GM12878 (cell line): ENCODE measurements around the gene PHLDB1. TPM values are rescaled to one million over a fixed set of nuclear protein-coding genes. Genes with fewer than 3 reads are reported as not detected.

Experiments
- ATAC-seq: fragments of 200-7000 bp; cut with Tn5 transposase; 3 replicates; pipeline ENCODE4 v1.9.1; 2020; ENCODE audit warnings: mild to moderate bottlenecking, moderate library complexity
- BruUV-seq: library from RNA; stranded (reverse); fragments of 400-500 nt; replicated peaks from 2 replicates; lab custom pipeline; 2021; lab: Mats Ljungman, UMichigan
- CTCF ChIA-PET: fragments of 300-600 bp; sonication (Branson Sonifier 250); formaldehyde crosslinking; extraction: SDS; loops from one replicate; lab custom pipeline; 2021; ENCODE audit warnings: inconsistent platforms; lab: Yijun Ruan, JAX
- POLR2A ChIA-PET: fragments of 350-600 bp; formaldehyde crosslinking; extraction: SDS; loops from one replicate; lab custom pipeline; 2021; ENCODE audit warnings: inconsistent platforms; lab: Charles Lee
- RAD21 ChIA-PET: fragments of 300-600 bp; sonication (Branson Sonifier 250); formaldehyde crosslinking; loops from one replicate; lab custom pipeline; 2023; ENCODE audit warnings: antibody characterized with exemption; ENCODE audit not compliant: unreplicated experiment; lab: Charles Lee
- SMC1A ChIA-PET: fragments of 300-600 bp; sonication (Branson Sonifier 250); formaldehyde crosslinking; loops from one replicate; lab custom pipeline; 2023; ENCODE audit not compliant: unreplicated experiment, uncharacterized antibody; lab: Charles Lee
- DNase-seq: peaks from one replicate; pipeline ENCODE4 v3.0.0-alpha.2; 2011; ENCODE audit warnings: low read depth, low spot score
- FAIRE-seq: peaks from 3 replicates; lab custom pipeline; 2011; peaks lifted over from hg19 to GRCh38; lab: Jason Lieb, UNC
- H2AFZ ChIP-seq: 2 replicates; pipeline ENCODE4 v1.6.0; 2011; ENCODE audit warnings: low read depth, low read length, control low read depth; ENCODE audit not compliant: control insufficient read depth
- H3K27ac ChIP-seq: 2 replicates; pipeline ENCODE4 v1.5.1; 2011; ENCODE audit warnings: control low read depth; ENCODE audit not compliant: control insufficient read depth, insufficient read depth
- H3K27me3 ChIP-seq, 2 experiments: replicated peaks in 1 of 2; 2 replicates each; pipeline versions ENCODE4 v1.6.0 to v1.6.1; 2011; ENCODE audit warnings: low read length in 1 of 2; ENCODE audit not compliant: control insufficient read depth in 2 of 2, insufficient read depth in 2 of 2
- H3K36me3 ChIP-seq, 2 experiments: 2 replicates each; pipeline ENCODE4 v1.5.1; 2011; ENCODE audit warnings: low read length in 1 of 2; ENCODE audit not compliant: control insufficient read depth in 2 of 2, insufficient read depth in 2 of 2
- H3K4me1 ChIP-seq: 2 replicates; pipeline ENCODE4 v1.6.1; 2011; ENCODE audit warnings: mild to moderate bottlenecking, low read length, moderate library complexity, mixed read lengths; ENCODE audit not compliant: control insufficient read depth, insufficient read depth
- H3K4me2 ChIP-seq: 2 replicates; pipeline ENCODE4 v1.6.0; 2011; ENCODE audit warnings: control low read depth; ENCODE audit not compliant: control insufficient read depth, insufficient read depth
- H3K4me3 ChIP-seq: fragments of 200-600 bp; sonication (generic); 2 replicates; pipeline ENCODE4 v1.5.1; 2016
- H3K79me2 ChIP-seq: 2 replicates; pipeline ENCODE4 v1.6.0; 2011; ENCODE audit warnings: low read length; ENCODE audit not compliant: control insufficient read depth, insufficient read depth
- H3K9ac ChIP-seq: 2 replicates; pipeline ENCODE4 v1.8.0; 2011; ENCODE audit warnings: low read length, control low read depth, mixed read lengths; ENCODE audit not compliant: control insufficient read depth, insufficient read depth
- H3K9me3 ChIP-seq: replicated peaks from 3 replicates; pipeline ENCODE4 v1.5.1; 2011; ENCODE audit warnings: mild to moderate bottlenecking, low read length; ENCODE audit not compliant: control insufficient read depth, insufficient read depth
- H4K20me1 ChIP-seq: 2 replicates; pipeline ENCODE4 v1.6.0; 2011; ENCODE audit not compliant: control insufficient read depth, insufficient read depth
- BCL11A ChIP-seq: IDR thresholded peaks from 2 replicates; pipeline ENCODE4 v1.6.1; 2011; ENCODE audit warnings: low read depth, low read length
- HCFC1 ChIP-seq: fragments of 150-350 bp; IDR thresholded peaks from 2 replicates; pipeline ENCODE4 v1.6.1; 2014; ENCODE audit warnings: low read length
- MEF2B ChIP-seq: fragments of 450-650 bp; IDR thresholded peaks from 2 replicates; pipeline ENCODE4 v1.6.1; 2018; ENCODE audit warnings: mild to moderate bottlenecking, moderate library complexity; ENCODE audit not compliant: partially characterized antibody, poor library complexity, severe bottlenecking
- MTA2 ChIP-seq: fragments of 450-650 bp; IDR thresholded peaks from 2 replicates; pipeline ENCODE4 v1.6.1; 2016; ENCODE audit warnings: low read depth, mild to moderate bottlenecking, moderate library complexity
- NR2C1 ChIP-seq: fragments of 450-650 bp; IDR thresholded peaks from 2 replicates; pipeline ENCODE4 v1.6.1; 2017; ENCODE audit warnings: antibody characterized with exemption, mild to moderate bottlenecking, moderate library complexity
- RELA ChIP-seq: fragments of 450-650 bp; IDR thresholded peaks from 2 replicates; pipeline ENCODE4 v1.8.0; 2014; ENCODE audit warnings: borderline replicate concordance; ENCODE audit not compliant: partially characterized antibody
- SRF ChIP-seq, 2 experiments: IDR thresholded peaks; 2 replicates each; pipeline ENCODE4 v1.6.1; 2011; ENCODE audit warnings: low read depth in 2 of 2, low read length in 2 of 2, mild to moderate bottlenecking in 1 of 2, moderate library complexity in 1 of 2
- TCF7 ChIP-seq: IDR thresholded peaks from 2 replicates; pipeline ENCODE4 v1.6.1; 2014; ENCODE audit warnings: antibody characterized with exemption, borderline replicate concordance
- ZBED1 ChIP-seq: IDR thresholded peaks from 2 replicates; pipeline ENCODE4 v1.6.1; 2016; ENCODE audit warnings: borderline replicate concordance
- WGBS: methylation state at CpG from one replicate; pipeline ENCODE4 v1.1.6; 2016; ENCODE audit warnings: low lambda C conversion rate; ENCODE audit not compliant: insufficient replicate concordance, insufficient coverage; ENCODE audit errors: missing lambda C conversion rate; 5-methylcytosine and 5-hydroxymethylcytosine counted together
- in situ Hi-C: fragments of 300-500 bp; cut with MboI; formaldehyde crosslinking; loops from 9 replicates; pipeline ENCODE4 v1.14.3; 2018; ENCODE audit warnings: mixed read lengths
- intact Hi-C: fragments of 100-400 bp; cut with micrococcal nuclease; formaldehyde crosslinking; loops from one replicate; pipeline ENCODE4 v1.14.2; 2022; ENCODE audit not compliant: unreplicated experiment
- polyA plus RNA-seq, 11 experiments: library from polyadenylated mRNA; depleted of rRNA in 4 of 11; unstranded in 6 of 11; stranded (reverse) in 5 of 11; fragments of >200 nt; fragmentation: Nextera tagmentation in 4 of 11; fragmentation: Illumina TruSeq in 1 of 11; extraction: Ambion mirVana in 4 of 11; extraction: Trizol in 1 of 11; gene quantifications; 1 replicate in 1 of 11; 2 replicates in 10 of 11; pipeline versions ENCODE4 v1.2.1 to v1.2.3, GENCODE V29; 2011 to 2016; ENCODE audit warnings: inconsistent platforms in 2 of 11, missing spikeins in 2 of 11, low read depth in 1 of 11
- total RNA-seq, 4 experiments: library from RNA; depleted of rRNA in 3 of 4; stranded (reverse); fragments of >200 nt in 3 of 4; fragmentation: Illumina TruSeq in 1 of 4; extraction: Trizol in 1 of 4; gene quantifications; 2 replicates each; pipeline versions ENCODE4 v1.2.1 to v1.2.3, GENCODE V29; 2013 to 2021
- TF ChIP-seq, protein P1 (sequence below): fragments of 450-650 bp; IDR thresholded peaks from 2 replicates; pipeline ENCODE4 v1.6.1; 2016; ENCODE audit warnings: mild to moderate bottlenecking
- TF ChIP-seq, protein P2 (sequence below): fragments of 450-650 bp; IDR thresholded peaks from 2 replicates; pipeline ENCODE4 v1.6.1; 2018; ENCODE audit warnings: borderline replicate concordance, mild to moderate bottlenecking; ENCODE audit not compliant: partially characterized antibody
- TF ChIP-seq, protein P3 (sequence below): IDR thresholded peaks from 2 replicates; pipeline ENCODE4 v1.6.1; 2012; ENCODE audit warnings: low read depth, low read length, improper control_type of control experiment
- TF ChIP-seq, protein P4 (sequence below): fragments of 450-650 bp; IDR thresholded peaks from 2 replicates; pipeline ENCODE4 v1.6.1; 2017; ENCODE audit warnings: mild to moderate bottlenecking, moderate library complexity

PHLDB1 gene
- total and polyA plus RNA-seq, 10 of the 15 experiments (the other 5 are each of a cell fraction or from before 2014, with no cell fraction given), result 0.03 to 0.26 (median 0.18) TPM; not detected in 4

DNA sequence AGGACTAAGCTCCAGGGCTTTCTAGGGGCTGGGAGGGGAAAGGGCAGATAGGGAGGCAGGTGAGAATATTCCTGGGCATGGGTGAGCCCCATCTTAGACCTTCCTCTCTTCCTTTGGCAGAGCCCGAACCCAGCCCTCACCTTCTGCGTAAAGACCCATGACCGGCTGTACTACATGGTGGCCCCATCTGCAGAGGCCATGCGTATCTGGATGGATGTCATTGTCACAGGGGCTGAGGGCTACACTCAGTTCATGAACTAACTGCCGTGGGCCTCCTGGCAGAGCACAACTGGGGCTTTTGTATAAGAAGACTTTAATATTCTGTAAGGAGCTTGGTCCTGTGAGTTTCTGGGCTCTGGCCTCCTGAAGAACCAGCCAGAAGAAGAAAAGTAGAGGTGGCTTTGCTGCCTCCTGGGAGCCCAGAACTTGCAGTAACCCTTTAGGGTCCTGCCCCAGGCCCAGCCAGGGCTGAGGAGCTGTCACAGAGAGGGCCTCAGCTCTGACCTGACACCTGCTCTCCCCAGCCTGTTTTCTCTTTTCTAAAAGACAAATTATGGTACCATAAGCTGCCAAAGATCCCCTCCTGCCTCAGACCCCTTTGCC, 49.2 kb downstream of the PHLDB1 start:
- in situ Hi-C loops (no loop called here), intact Hi-C loops (no loop called here)
- Histone ChIP-seq H3K27me3 (peaks cover 3 to 5% of the 10 kb centered on the region in 2 experiments; a peak in 3 of 4 replicates), H4K20me1 (no peaks in the 10 kb centered on the region), H3K79me2 (no peaks in the 10 kb centered on the region), H3K4me1 (no peaks in the 10 kb centered on the region), H3K4me3 (no peak overlapping the region), H3K9ac (no peak overlapping the region), H3K4me2 (no peak overlapping the region), H2AFZ (no peak overlapping the region), H3K9me3 (no peaks in the 10 kb centered on the region), H3K36me3 (no peaks in the 10 kb centered on the region), H3K27ac (no peak overlapping the region)
- RAD21 ChIA-PET, result no interaction called here
- WGBS, result 43% methylated on average over 5 of the region's 5 CpGs
- POLR2A ChIA-PET, result interaction anchor here (0.5 kb wide), 1 partner anchor 58 kb away, joined by 3 read pairs; no protein-coding TSS in a partner anchor
- DNase-seq (no peak), FAIRE-seq (no peak), ATAC-seq (no peak)
- SMC1A ChIA-PET, result no interaction called here
- BruUV-seq, result no TSS peak
- CTCF ChIA-PET, result no interaction called here
- TF ChIP-seq SRF (IDR thresholded peaks at IDR 0.05; ENCODE audit: low read depth in 2 of 2, low read length in 2 of 2), result no peak
- TF ChIP-seq, protein P1, sequence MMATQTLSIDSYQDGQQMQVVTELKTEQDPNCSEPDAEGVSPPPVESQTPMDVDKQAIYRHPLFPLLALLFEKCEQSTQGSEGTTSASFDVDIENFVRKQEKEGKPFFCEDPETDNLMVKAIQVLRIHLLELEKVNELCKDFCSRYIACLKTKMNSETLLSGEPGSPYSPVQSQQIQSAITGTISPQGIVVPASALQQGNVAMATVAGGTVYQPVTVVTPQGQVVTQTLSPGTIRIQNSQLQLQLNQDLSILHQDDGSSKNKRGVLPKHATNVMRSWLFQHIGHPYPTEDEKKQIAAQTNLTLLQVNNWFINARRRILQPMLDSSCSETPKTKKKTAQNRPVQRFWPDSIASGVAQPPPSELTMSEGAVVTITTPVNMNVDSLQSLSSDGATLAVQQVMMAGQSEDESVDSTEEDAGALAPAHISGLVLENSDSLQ, result no peak
- TF ChIP-seq ZBED1, result no peak
- TF ChIP-seq MEF2B, result no peak
- TF ChIP-seq TCF7, result no peak
- TF ChIP-seq, protein P2, sequence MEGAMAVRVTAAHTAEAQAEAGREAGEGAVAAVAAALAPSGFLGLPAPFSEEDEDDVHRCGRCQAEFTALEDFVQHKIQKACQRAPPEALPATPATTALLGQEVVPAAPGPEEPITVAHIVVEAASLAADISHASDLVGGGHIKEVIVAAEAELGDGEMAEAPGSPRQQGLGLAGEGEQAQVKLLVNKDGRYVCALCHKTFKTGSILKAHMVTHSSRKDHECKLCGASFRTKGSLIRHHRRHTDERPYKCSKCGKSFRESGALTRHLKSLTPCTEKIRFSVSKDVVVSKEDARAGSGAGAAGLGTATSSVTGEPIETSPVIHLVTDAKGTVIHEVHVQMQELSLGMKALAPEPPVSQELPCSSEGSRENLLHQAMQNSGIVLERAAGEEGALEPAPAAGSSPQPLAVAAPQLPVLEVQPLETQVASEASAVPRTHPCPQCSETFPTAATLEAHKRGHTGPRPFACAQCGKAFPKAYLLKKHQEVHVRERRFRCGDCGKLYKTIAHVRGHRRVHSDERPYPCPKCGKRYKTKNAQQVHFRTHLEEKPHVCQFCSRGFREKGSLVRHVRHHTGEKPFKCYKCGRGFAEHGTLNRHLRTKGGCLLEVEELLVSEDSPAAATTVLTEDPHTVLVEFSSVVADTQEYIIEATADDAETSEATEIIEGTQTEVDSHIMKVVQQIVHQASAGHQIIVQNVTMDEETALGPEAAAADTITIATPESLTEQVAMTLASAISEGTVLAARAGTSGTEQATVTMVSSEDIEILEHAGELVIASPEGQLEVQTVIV, result no peak
- TF ChIP-seq HCFC1, result no peak
- TF ChIP-seq RELA, result no peak
- TF ChIP-seq, protein P3, sequence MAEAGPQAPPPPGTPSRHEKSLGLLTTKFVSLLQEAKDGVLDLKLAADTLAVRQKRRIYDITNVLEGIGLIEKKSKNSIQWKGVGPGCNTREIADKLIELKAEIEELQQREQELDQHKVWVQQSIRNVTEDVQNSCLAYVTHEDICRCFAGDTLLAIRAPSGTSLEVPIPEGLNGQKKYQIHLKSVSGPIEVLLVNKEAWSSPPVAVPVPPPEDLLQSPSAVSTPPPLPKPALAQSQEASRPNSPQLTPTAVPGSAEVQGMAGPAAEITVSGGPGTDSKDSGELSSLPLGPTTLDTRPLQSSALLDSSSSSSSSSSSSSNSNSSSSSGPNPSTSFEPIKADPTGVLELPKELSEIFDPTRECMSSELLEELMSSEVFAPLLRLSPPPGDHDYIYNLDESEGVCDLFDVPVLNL, result no peak
- no peak for TF ChIP-seq MTA2
- no peak for TF ChIP-seq NR2C1
- TF ChIP-seq BCL11A, result no peak
- TF ChIP-seq, protein P4, sequence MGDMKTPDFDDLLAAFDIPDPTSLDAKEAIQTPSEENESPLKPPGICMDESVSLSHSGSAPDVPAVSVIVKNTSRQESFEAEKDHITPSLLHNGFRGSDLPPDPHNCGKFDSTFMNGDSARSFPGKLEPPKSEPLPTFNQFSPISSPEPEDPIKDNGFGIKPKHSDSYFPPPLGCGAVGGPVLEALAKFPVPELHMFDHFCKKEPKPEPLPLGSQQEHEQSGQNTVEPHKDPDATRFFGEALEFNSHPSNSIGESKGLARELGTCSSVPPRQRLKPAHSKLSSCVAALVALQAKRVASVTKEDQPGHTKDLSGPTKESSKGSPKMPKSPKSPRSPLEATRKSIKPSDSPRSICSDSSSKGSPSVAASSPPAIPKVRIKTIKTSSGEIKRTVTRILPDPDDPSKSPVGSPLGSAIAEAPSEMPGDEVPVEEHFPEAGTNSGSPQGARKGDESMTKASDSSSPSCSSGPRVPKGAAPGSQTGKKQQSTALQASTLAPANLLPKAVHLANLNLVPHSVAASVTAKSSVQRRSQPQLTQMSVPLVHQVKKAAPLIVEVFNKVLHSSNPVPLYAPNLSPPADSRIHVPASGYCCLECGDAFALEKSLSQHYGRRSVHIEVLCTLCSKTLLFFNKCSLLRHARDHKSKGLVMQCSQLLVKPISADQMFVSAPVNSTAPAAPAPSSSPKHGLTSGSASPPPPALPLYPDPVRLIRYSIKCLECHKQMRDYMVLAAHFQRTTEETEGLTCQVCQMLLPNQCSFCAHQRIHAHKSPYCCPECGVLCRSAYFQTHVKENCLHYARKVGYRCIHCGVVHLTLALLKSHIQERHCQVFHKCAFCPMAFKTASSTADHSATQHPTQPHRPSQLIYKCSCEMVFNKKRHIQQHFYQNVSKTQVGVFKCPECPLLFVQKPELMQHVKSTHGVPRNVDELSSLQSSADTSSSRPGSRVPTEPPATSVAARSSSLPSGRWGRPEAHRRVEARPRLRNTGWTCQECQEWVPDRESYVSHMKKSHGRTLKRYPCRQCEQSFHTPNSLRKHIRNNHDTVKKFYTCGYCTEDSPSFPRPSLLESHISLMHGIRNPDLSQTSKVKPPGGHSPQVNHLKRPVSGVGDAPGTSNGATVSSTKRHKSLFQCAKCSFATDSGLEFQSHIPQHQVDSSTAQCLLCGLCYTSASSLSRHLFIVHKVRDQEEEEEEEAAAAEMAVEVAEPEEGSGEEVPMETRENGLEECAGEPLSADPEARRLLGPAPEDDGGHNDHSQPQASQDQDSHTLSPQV, result no peak
